T-helper 22 cell (primary cell): ENCODE results near the gene TMEM80.
"Not testable (repeated sequence)": the region's sequence is repeated elsewhere in the genome, so short reads cannot be mapped to it uniquely, and the experiment has no call there.

ENCODE experiments used
- DNase-seq: peaks from one replicate; pipeline ENCODE4 v3.0.0-alpha.2; 2020; ENCODE audit warnings: low read depth

Gene TMEM80

GRCh38 chr11:721741-722345, 26.2 kb downstream of the TMEM80 start:
- peak; percentile 44 for DNase-seq

GRCh38 chr11:722346-722811, 26.8 kb downstream of the TMEM80 start:
- no peak for DNase-seq

- DNase-seq, result no peak
Observed at GRCh38 chr11:723120-723883, 27.7 kb downstream of the TMEM80 start.

- no peak for DNase-seq
Observed at GRCh38 chr11:724049-724777, 28.6 kb downstream of the TMEM80 start.

GRCh38 chr11:724778-725386, 29.3 kb downstream of the TMEM80 start:
- no peak for DNase-seq

GRCh38 chr11:725624-726202, 30.1 kb downstream of the TMEM80 start:
- no peak for DNase-seq

- DNase-seq, result peak; percentile 26
Observed at GRCh38 chr11:726278-727220, 30.9 kb downstream of the TMEM80 start.

GRCh38 chr11:727281-727701, 31.7 kb downstream of the TMEM80 start:
- no peak for DNase-seq

- DNase-seq, result peak; percentile 57
Observed at GRCh38 chr11:727859-728748, 32.5 kb downstream of the TMEM80 start.

- DNase-seq, result no peak
Observed at GRCh38 chr11:728901-729491, 33.4 kb downstream of the TMEM80 start.

- DNase-seq, result no peak
Observed at GRCh38 chr11:729492-730074, 34.0 kb downstream of the TMEM80 start.

- DNase-seq, result no peak
Observed at GRCh38 chr11:733072-733471, 37.5 kb downstream of the TMEM80 start.

GRCh38 chr11:734541-734940, 38.9 kb downstream of the TMEM80 start:
- not testable (repeated sequence) for DNase-seq

- no peak for DNase-seq
Observed at GRCh38 chr11:737366-737765, 41.8 kb downstream of the TMEM80 start.

GRCh38 chr11:737899-738298, 42.3 kb downstream of the TMEM80 start:
- not testable (repeated sequence) for DNase-seq

GRCh38 chr11:742156-742546, 46.5 kb downstream of the TMEM80 start:
- DNase-seq, result no peak

- DNase-seq, result no peak
Observed at GRCh38 chr11:742571-743201, 47.1 kb downstream of the TMEM80 start.

- no peak for DNase-seq
Observed at GRCh38 chr11:745428-745827, 49.8 kb downstream of the TMEM80 start.
